KOPT-K1 (cell line): ENCODE data around the gene EMX1.
"Not testable (repeated sequence)": the region's sequence is repeated elsewhere in the genome, so short reads cannot be mapped to it uniquely, and the experiment has no call there.

Experiments used
- H3K27ac ChIP-seq: fragments of 200-600 bp; sonication (generic); 2 replicates; pipeline ENCODE4 v1.5.1; 2016; ENCODE audit warnings: antibody characterized with exemption, mild to moderate bottlenecking, low read depth, low read length; ENCODE audit not compliant: poor library complexity, severe bottlenecking
- H3K36me3 ChIP-seq: fragments of 200-600 bp; sonication (generic); 2 replicates; pipeline ENCODE4 v1.5.1; 2017; ENCODE audit warnings: antibody characterized with exemption, mild to moderate bottlenecking, low read length, moderate library complexity; ENCODE audit not compliant: insufficient read depth
- H3K9me3 ChIP-seq: fragments of 200-600 bp; sonication (generic); 2 replicates; pipeline ENCODE4 v1.5.1; 2017; ENCODE audit warnings: antibody characterized with exemption, low read length, mild to moderate bottlenecking; ENCODE audit not compliant: insufficient read depth, poor library complexity, severe bottlenecking

The EMX1 gene

GRCh38 chr2:72895154-72895553, 22.2 kb upstream of the EMX1 start:
- Histone ChIP-seq H3K9me3 (no peaks in the 10 kb centered on the region), H3K36me3 (no peaks in the 10 kb centered on the region), H3K27ac (no peak overlapping the region)

DNA sequence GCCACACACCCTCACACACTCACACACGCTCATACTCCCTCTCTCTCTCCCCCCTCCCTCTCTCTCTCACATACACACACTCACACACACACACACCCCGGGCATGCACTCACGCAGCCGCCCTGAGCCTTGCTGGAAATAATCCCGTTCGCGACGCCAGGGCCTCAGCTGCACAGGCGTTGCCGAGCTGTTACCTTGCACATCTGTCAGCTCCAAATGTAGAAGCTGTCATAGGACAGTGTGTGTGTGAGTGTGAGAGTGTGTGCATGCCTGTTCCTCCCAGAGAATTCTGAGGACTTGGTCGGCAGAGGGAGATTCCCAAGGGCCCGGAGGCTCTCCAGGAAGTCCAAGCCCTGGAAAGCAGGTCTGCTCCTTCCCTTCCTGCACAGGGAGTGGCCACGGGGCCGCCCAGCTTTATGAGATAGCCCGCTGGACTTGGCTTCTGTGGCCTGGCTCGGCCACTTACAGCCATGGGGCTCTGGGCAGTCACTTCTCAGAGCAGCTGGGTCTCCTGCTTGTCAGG, 21.5 kb upstream of the EMX1 start:
- Histone ChIP-seq H3K9me3 (no peaks in the 10 kb centered on the region), H3K27ac (no peak overlapping the region), H3K36me3 (no peaks in the 10 kb centered on the region)

DNA sequence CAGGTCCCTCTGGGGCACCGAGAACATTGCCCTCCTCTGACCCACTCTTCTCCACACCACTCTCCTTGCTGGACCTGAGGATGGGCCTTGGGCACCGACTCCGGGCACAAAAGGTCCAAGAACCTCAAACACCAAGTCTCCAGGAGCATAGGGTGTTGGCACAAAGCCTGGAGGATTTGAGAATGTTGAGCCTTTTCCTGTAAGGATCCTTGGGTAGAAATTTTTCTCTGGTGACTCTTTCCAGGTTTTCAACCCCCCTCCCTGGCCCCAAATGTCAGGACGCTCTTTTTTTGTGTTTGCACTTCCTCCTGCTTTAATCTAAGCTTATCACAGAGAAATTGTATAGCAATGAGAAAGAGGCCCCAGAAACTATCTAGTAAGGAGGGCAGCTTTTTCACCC, 20.9 kb upstream of the EMX1 start:
- Histone ChIP-seq H3K9me3 (no peaks in the 10 kb centered on the region), H3K36me3 (no peaks in the 10 kb centered on the region), H3K27ac (no peak overlapping the region)

DNA sequence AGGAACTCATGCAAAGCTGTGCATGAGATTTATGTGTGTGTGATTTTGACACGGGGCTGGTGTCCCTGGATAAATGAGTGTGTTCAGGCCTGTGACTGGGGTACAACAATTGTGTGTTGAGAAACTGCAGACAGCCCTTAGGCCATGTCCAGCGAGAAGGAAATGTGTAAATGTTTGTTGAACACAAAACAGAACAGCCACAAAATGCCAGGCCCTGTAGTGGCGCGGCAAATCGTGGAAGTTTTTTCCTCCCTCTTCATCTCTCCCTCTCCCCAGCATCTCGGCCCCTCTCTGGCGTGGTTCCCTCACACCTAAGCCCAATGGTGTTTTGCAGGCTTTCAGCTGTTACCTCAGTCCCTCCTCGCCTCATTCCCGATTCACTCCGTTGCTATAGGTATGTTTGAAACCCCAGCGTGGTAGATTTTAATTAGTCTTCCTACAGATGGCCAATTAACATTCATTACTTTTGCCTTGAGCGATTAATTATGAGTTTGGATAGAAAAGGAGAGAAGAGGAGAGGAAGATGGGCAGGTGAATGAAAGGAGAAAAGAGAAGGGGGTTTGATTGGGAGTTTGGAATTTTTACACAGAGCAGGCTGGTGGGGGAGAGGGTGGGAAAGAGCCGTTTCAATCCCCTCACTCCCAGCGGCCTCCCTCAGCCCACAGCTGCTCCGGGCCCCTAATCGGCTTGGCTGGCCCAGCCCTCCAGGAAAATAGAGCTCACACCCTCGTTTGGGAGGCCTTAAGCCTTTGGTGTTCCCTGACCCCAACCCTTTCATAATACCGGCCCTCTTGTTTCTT, 19.3 kb upstream of the EMX1 start:
- Histone ChIP-seq H3K36me3 (no peaks in the 10 kb centered on the region), H3K27ac (no peak overlapping the region)

GRCh38 chr2:72898585-72898906, 18.8 kb upstream of the EMX1 start:
- Histone ChIP-seq H3K9me3 (no peaks in the 10 kb centered on the region), H3K36me3 (no peaks in the 10 kb centered on the region), H3K27ac (no peak overlapping the region)

More for the DNA sequence above, 19.3 kb upstream of the EMX1 start:
- no peaks in the 10 kb centered on the region for H3K9me3 ChIP-seq

GRCh38 chr2:72900191-72900825, 17.0 kb upstream of the EMX1 start:
- Histone ChIP-seq H3K9me3 (no peaks in the 10 kb centered on the region), H3K27ac (no peak overlapping the region), H3K36me3 (no peaks in the 10 kb centered on the region)

DNA sequence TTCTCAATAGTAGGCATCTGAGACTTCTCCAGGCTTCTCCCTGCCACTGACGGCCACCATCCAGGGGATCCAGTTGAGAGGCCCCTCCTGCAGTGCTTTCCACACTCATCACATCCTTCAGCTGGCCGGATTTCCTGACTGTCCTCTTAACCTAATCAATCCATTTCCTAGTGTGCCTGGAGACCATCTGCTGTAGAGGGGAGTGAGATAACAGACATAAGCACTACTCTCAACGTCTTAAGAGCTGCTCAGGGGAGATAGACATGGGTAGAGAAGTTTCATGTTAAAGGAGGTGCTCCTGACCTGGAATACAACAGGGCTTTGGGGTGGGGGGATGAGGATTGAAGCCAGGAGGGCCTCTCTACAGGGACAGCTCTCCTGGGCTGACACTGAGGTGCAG, 15.9 kb upstream of the EMX1 start:
- no peaks in the 10 kb centered on the region for H3K36me3 ChIP-seq
- H3K27ac ChIP-seq = no peak overlapping the region
- peaks cover 6% of the 10 kb centered on the region for H3K9me3 ChIP-seq

DNA sequence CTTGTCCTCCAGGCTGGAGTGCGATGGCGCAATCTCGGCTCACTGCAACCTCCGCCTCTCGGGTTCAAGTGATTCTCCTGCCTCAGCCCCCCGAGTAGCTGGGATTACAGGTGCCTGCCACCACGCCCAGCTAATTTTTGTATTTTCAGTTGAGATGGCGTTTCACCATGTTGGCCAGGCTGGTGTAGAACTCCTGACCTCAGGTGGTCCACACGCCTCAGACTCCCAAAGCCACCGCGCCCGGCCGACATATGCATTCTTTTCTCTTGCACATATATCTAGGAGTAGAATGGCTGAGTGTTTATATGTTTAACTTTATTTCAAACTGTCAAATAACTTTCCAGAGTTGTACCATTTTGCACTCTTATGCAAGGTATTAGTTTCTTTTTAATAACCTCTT, 9.9 kb upstream of the EMX1 start:
- H3K9me3 ChIP-seq, H3K27ac ChIP-seq, H3K36me3 ChIP-seq: not testable (repeated sequence)

- Histone ChIP-seq H3K9me3 (peaks cover 6% of the 10 kb centered on the region), H3K36me3 (no peaks in the 10 kb centered on the region), H3K27ac (no peak overlapping the region)
These were observed 8.6 kb upstream of the EMX1 start for GRCh38 chr2:72908741-72909140.

DNA sequence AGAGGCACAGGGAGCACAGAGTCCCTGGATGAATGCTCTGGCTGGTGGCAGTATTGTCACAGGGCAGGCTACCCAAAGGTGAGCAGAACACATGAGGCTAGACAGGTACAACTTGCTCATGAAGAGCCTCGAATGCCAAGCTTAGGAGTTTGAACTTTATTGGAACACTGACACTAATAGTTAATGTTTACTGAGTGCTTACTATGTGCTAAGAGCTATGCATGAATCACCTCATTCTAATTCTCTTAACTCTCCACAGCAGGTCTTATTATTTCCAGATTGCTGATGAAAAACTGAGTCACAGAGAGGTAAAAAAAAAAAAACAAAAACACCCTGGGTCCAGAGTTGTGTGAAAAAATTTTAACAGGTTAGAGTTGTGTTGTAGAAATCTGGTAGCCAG, 6.1 kb upstream of the EMX1 start:
- H3K36me3 ChIP-seq = no peaks in the 10 kb centered on the region
- H3K9me3 ChIP-seq = peaks cover 4% of the 10 kb centered on the region
- no peak overlapping the region for H3K27ac ChIP-seq

GRCh38 chr2:72913486-72914205, 3.7 kb upstream of the EMX1 start:
- Histone ChIP-seq H3K27ac (no peak overlapping the region), H3K36me3 (no peaks in the 10 kb centered on the region), H3K9me3 (peaks cover 20% of the 10 kb centered on the region)

GRCh38 chr2:72914206-72914559, 3.1 kb upstream of the EMX1 start:
- Histone ChIP-seq H3K36me3 (no peaks in the 10 kb centered on the region), H3K27ac (no peak overlapping the region), H3K9me3 (peaks cover 24% of the 10 kb centered on the region)

DNA sequence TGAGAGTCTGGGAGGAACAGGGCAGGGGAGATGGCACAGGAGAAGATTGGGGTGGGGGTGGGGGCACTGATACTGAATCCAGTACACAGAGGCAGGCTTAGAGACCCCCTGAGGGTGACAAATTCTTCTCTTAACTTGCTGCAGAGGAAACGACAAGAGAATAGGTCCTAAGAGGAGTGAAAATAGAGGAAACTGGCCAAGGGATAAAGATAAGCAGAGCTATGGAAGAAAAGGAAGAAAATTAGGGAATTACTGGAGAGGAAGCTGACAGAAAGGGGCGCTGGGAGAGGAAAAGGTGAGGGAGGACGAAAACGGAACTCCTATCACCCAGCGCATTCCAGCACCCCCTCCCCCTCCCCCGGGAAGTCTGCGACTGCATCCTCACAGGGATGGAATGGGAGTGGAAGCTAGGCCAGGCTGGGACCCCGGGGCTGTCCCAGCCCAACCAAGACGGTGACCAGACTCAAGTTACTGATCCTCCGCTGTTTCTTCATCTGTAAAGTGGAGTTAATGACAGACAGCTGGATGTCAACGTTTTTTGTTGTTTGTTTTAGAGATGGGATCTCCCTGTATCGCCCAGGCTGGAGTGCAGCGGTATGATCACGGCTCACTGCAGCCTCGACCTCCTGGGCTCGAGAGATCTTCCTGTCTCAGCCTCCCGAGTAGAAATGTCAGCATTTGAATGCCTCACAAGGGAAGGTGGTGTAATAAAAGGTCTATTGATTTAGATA, 2.6 kb upstream of the EMX1 start:
- Histone ChIP-seq H3K9me3 (peaks cover 24% of the 10 kb centered on the region), H3K27ac (no peak overlapping the region), H3K36me3 (no peaks in the 10 kb centered on the region)

DNA sequence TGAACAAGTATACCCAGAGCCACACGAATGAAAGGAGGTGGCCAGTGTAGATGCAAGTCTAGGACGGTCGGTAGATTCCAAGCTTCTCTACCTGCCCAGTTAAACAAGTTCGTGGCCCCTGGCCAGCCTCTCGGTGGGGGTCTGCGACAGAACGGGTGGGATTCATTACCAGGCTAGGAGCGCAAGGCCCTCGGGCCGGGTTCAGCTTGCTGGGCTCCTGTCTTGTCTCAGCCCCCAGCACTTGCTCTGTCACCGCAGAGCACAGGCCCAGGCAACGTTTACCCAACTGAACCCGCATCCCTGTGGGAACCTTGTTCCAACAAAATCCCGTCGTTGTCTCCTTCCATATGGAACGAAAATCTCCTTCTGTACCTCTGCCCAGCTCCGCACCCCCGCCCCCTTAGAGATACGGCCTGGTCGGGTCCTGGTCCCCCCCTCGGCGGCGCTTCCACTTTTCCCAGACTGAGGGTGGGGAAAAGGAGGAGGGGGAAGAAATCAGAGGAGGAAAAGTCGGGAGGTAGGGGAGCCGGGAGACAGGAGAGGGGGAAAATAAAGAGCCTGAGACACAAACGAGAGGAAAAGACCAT, 1.9 kb upstream of the EMX1 start:
- Histone ChIP-seq H3K27ac (no peak overlapping the region), H3K36me3 (no peaks in the 10 kb centered on the region)

More for the DNA sequence above, 1.9 kb upstream of the EMX1 start:
- peaks cover 24% of the 10 kb centered on the region for H3K9me3 ChIP-seq
